IMR-90 (cell line): ENCODE measurements around the gene SLC44A1. TPM values are rescaled to one million over a fixed set of nuclear protein-coding genes. Genes with fewer than 3 reads are reported as not detected.

ENCODE experiments used
- ATAC-seq: fragments of 200-7000 bp; cut with Tn5 transposase; 2 replicates; pipeline ENCODE4 v1.9.1; 2020; ENCODE audit warnings: low read depth, mild to moderate bottlenecking, moderate library complexity
- BruUV-seq: library from RNA; stranded (reverse); fragments of 400-500 nt; replicated peaks from 2 replicates; lab custom pipeline; 2021; lab: Mats Ljungman, UMichigan
- CTCF ChIA-PET: fragments of 300-600 bp; formaldehyde crosslinking; extraction: SDS; loops from one replicate; lab custom pipeline; 2021; ENCODE audit warnings: antibody characterized with exemption; lab: Yijun Ruan, JAX
- POLR2A ChIA-PET: fragments of 300-600 bp; sonication (Branson Sonifier 250); formaldehyde crosslinking; loops from one replicate; lab custom pipeline; 2022; ENCODE audit warnings: antibody characterized with exemption; ENCODE audit not compliant: unreplicated experiment; lab: Charles Lee
- DNase-seq: peaks from one replicate; pipeline ENCODE4 v3.0.0; 2013
- H2AFZ ChIP-seq: replicated peaks from 2 replicates; pipeline ENCODE3; 2013; ENCODE audit warnings: low read length, mild to moderate bottlenecking; ENCODE audit not compliant: poor library complexity
- H2AK5ac ChIP-seq: 2 replicates; pipeline ENCODE4 v1.6.1; 2013; ENCODE audit warnings: low read depth, low read length, inconsistent platforms
- H2AK9ac ChIP-seq: replicated peaks from 2 replicates; pipeline ENCODE3; 2013; ENCODE audit warnings: mild to moderate bottlenecking, low read depth, low read length, moderate library complexity; ENCODE audit not compliant: poor library complexity
- H2BK120ac ChIP-seq: 2 replicates; pipeline ENCODE4 v1.6.1; 2013; ENCODE audit warnings: low read depth, low read length, inconsistent platforms
- H2BK15ac ChIP-seq: 3 replicates; pipeline ENCODE4 v1.6.1; 2013; ENCODE audit warnings: low read depth, low read length, inconsistent platforms
- H2BK20ac ChIP-seq: 2 replicates; pipeline ENCODE4 v1.6.1; 2013; ENCODE audit warnings: low read depth, mild to moderate bottlenecking, inconsistent platforms, low read length, moderate library complexity
- H2BK5ac ChIP-seq: 2 replicates; pipeline ENCODE4 v1.6.1; 2013; ENCODE audit warnings: mild to moderate bottlenecking, low read depth, low read length, inconsistent platforms; ENCODE audit not compliant: poor library complexity, severe bottlenecking
- H3K14ac ChIP-seq: replicated peaks from 2 replicates; pipeline ENCODE4 v1.6.1; 2013; ENCODE audit warnings: low read depth, low read length, inconsistent platforms
- H3K18ac ChIP-seq: 2 replicates; pipeline ENCODE4 v1.6.1; 2013; ENCODE audit warnings: low read depth, low read length, control low read depth
- H3K23ac ChIP-seq: 2 replicates; pipeline ENCODE4 v1.6.1; 2013; ENCODE audit warnings: low read depth, low read length, inconsistent platforms
- H3K27ac ChIP-seq: 2 replicates; pipeline ENCODE4 v1.5.1; 2013; ENCODE audit warnings: mild to moderate bottlenecking, control low read depth, low read length; ENCODE audit not compliant: insufficient read depth
- H3K27me3 ChIP-seq: 2 replicates; pipeline ENCODE4 v1.6.1; 2013; ENCODE audit warnings: low read length; ENCODE audit not compliant: control insufficient read depth, insufficient read depth
- H3K36me3 ChIP-seq: 2 replicates; pipeline ENCODE4 v1.6.1; 2013; ENCODE audit warnings: low read length, mixed read lengths; ENCODE audit not compliant: control insufficient read depth, insufficient read depth
- H3K4ac ChIP-seq: 2 replicates; pipeline ENCODE4 v1.6.1; 2013; ENCODE audit warnings: low read depth, low read length, inconsistent platforms
- H3K4me1 ChIP-seq: 2 replicates; pipeline ENCODE4 v1.6.1; 2013; ENCODE audit warnings: low read length, mixed read lengths; ENCODE audit not compliant: control insufficient read depth, insufficient read depth
- H3K4me2 ChIP-seq: 2 replicates; pipeline ENCODE4 v1.6.1; 2013; ENCODE audit warnings: low read depth, mild to moderate bottlenecking, control low read depth, low read length, moderate library complexity
- H3K4me3 ChIP-seq: 2 replicates; pipeline ENCODE4 v1.5.1; 2013; ENCODE audit warnings: low read depth, mild to moderate bottlenecking, control low read depth, low read length, moderate library complexity; ENCODE audit not compliant: insufficient read depth
- H3K56ac ChIP-seq: 2 replicates; pipeline ENCODE4 v1.6.1; 2013; ENCODE audit warnings: low read length, inconsistent platforms; ENCODE audit not compliant: insufficient read depth; ENCODE audit errors: extremely low read depth
- H3K79me1 ChIP-seq, 2 experiments: 2 replicates each; pipeline ENCODE4 v1.6.1; 2013; ENCODE audit warnings: low read length in 2 of 2, inconsistent platforms in 1 of 2, low read depth in 1 of 2
- H3K9ac ChIP-seq: 2 replicates; pipeline ENCODE4 v1.6.1; 2013; ENCODE audit warnings: low read depth, low read length, control low read depth
- H3K9me1 ChIP-seq: 2 replicates; pipeline ENCODE4 v1.6.1; 2013; ENCODE audit warnings: low read length, inconsistent platforms; ENCODE audit not compliant: insufficient read depth
- H3K9me3 ChIP-seq: 2 replicates; pipeline ENCODE4 v1.6.1; 2013; ENCODE audit warnings: low read length; ENCODE audit not compliant: control insufficient read depth, insufficient read depth
- H4K20me1 ChIP-seq: 2 replicates; pipeline ENCODE4 v1.6.1; 2013; ENCODE audit warnings: low read length, inconsistent platforms; ENCODE audit not compliant: insufficient read depth
- H4K5ac ChIP-seq: 2 replicates; pipeline ENCODE4 v1.6.1; 2013; ENCODE audit warnings: mild to moderate bottlenecking, low read depth, low read length, control low read depth
- H4K8ac ChIP-seq, 2 experiments: 2 replicates each; pipeline ENCODE4 v1.6.1; 2013; ENCODE audit warnings: low read depth in 2 of 2, low read length in 2 of 2, control low read depth in 1 of 2, inconsistent platforms in 1 of 2
- H4K91ac ChIP-seq: 2 replicates; pipeline ENCODE4 v1.6.1; 2013; ENCODE audit warnings: low read depth, low read length, inconsistent platforms; ENCODE audit not compliant: insufficient read depth
- BHLHE40 ChIP-seq: fragments of 150-350 bp; IDR thresholded peaks from 2 replicates; pipeline ENCODE4 v1.6.1; 2016; ENCODE audit warnings: mild to moderate bottlenecking, low read depth, low read length
- CEBPB ChIP-seq: IDR thresholded peaks from 2 replicates; pipeline ENCODE4 v1.6.1; 2012; ENCODE audit warnings: low read depth, low read length, improper control_type of control experiment
- CHD1 ChIP-seq: IDR thresholded peaks from 2 replicates; pipeline ENCODE4 v1.6.1; 2012; ENCODE audit warnings: low read depth, low read length, improper control_type of control experiment
- FOS ChIP-seq: fragments of 150-350 bp; IDR thresholded peaks from 2 replicates; pipeline ENCODE4 v1.6.1; 2016; ENCODE audit warnings: low read depth, low read length
- MAFK ChIP-seq: IDR thresholded peaks from 2 replicates; pipeline ENCODE4 v1.6.1; 2012; ENCODE audit warnings: low read depth, low read length, improper control_type of control experiment
- MAZ ChIP-seq: IDR thresholded peaks from 2 replicates; pipeline ENCODE4 v1.6.1; 2012; ENCODE audit warnings: low read depth, mild to moderate bottlenecking, low read length, improper control_type of control experiment, moderate library complexity, borderline replicate concordance
- MXI1 ChIP-seq: IDR thresholded peaks from 2 replicates; pipeline ENCODE4 v1.6.1; 2012; ENCODE audit warnings: low read depth, mild to moderate bottlenecking, low read length, moderate library complexity, borderline replicate concordance
- NFE2L2 ChIP-seq: fragments of 150-350 bp; IDR thresholded peaks from 2 replicates; pipeline ENCODE4 v1.6.1; 2016; ENCODE audit warnings: low read depth, mild to moderate bottlenecking, low read length
- POLR2A ChIP-seq: IDR thresholded peaks from 2 replicates; pipeline ENCODE4 v1.6.1; 2012; ENCODE audit warnings: mild to moderate bottlenecking, low read depth, low read length
- RAD21 ChIP-seq: IDR thresholded peaks from 2 replicates; pipeline ENCODE4 v1.6.1; 2012; ENCODE audit warnings: low read length, improper control_type of control experiment
- RCOR1 ChIP-seq: IDR thresholded peaks from 2 replicates; pipeline ENCODE4 v1.6.1; 2012; ENCODE audit warnings: mild to moderate bottlenecking, low read length, improper control_type of control experiment; ENCODE audit not compliant: insufficient replicate concordance
- RFX5 ChIP-seq: IDR thresholded peaks from 2 replicates; pipeline ENCODE4 v1.8.0; 2012; ENCODE audit warnings: low read depth, mild to moderate bottlenecking, low read length, moderate library complexity
- SMC3 ChIP-seq: fragments of 150-350 bp; IDR thresholded peaks from 2 replicates; pipeline ENCODE4 v1.6.1; 2016; ENCODE audit warnings: low read depth, mild to moderate bottlenecking, antibody characterized with exemption, low read length, moderate library complexity
- WGBS, 2 experiments: methylation state at CpG; one replicate each; pipeline versions ENCODE4 v1.1.5 to v1.1.7; 2013; ENCODE audit warnings: missing lambda C conversion rate in 2 of 2; ENCODE audit not compliant: insufficient read length in 1 of 2; ENCODE audit errors: extremely low coverage in 2 of 2; 5-methylcytosine and 5-hydroxymethylcytosine counted together
- dilution Hi-C: fragments of 300-500 bp; cut with HindIII; formaldehyde crosslinking; loops from one replicate; pipeline ENCODE4 v1.14.3; 2018; ENCODE audit warnings: low sequenced_read_pairs; ENCODE audit not compliant: unreplicated experiment
- in situ Hi-C: fragments of 300-500 bp; cut with MboI; formaldehyde crosslinking; loops from 3 replicates; pipeline ENCODE4 v1.14.3; 2019; ENCODE audit warnings: low sequenced_read_pairs, inconsistent platforms, mixed read lengths
- intact Hi-C: fragments of 100-400 bp; cut with micrococcal nuclease; formaldehyde crosslinking; loops from 2 replicates; pipeline ENCODE4 v1.10.0; 2022
- polyA plus RNA-seq, 3 experiments: library from polyadenylated mRNA; depleted of rRNA; stranded (reverse); fragments of >200 nt; gene quantifications; 2 replicates each; pipeline ENCODE4 v1.2.3, GENCODE V29; 2012; ENCODE audit warnings: low replicate concordance in 1 of 3
- total RNA-seq: library from RNA; depleted of rRNA; stranded (reverse); fragments of >200 nt; gene quantifications from 2 replicates; pipeline ENCODE4 v1.2.3, GENCODE V29; 2012
- TF ChIP-seq, protein P1 (sequence below): fragments of 150-350 bp; IDR thresholded peaks from 2 replicates; pipeline ENCODE4 v1.6.1; 2017; ENCODE audit warnings: mild to moderate bottlenecking, antibody characterized with exemption, low read length, low read depth
- TF ChIP-seq, protein P2 (sequence below): conservative IDR thresholded peaks from 2 replicates; pipeline ENCODE4 v1.5.1; 2012; ENCODE audit warnings: mild to moderate bottlenecking, low read depth, low read length, improper control_type of control experiment
- TF ChIP-seq, protein P3 (sequence below): fragments of 150-350 bp; IDR thresholded peaks from 2 replicates; pipeline ENCODE4 v1.6.1; 2016; ENCODE audit warnings: low read depth, mild to moderate bottlenecking, low read length, moderate library complexity, borderline replicate concordance

The SLC44A1 gene
- total and polyA plus RNA-seq, 2 of the 4 experiments (the other 2 are of a cell fraction), result 5.2 to 21.7 TPM

DNA sequence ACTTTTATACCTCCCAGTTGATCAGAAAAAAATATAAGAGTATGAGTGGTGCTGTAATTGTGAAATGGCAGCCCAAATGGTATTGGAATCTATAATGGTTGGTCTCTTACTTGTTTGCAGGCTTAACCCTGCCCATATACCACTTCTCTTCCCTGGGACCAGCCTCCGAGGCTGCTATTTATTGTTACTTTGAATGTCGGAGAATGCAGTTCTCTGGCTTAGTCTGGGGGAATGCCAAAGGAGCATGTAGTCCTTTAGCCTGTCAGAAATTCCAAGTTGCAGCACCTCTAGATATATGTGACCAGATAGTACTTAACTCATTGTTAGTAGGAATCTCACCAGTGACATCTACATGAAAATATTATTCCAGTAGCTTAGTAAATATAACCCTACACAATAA lies 47.5 kb downstream of the SLC44A1 start:
- Histone ChIP-seq H3K18ac (no peak overlapping the region), H3K4ac (no peak overlapping the region), H3K23ac (no peak overlapping the region), H2AK5ac (no peak overlapping the region), H2BK20ac (no peak overlapping the region), H3K4me2 (no peak overlapping the region), H4K91ac (no peak overlapping the region), H3K36me3 (no peaks in the 10 kb centered on the region), H3K14ac (peak overlapping the region; percentile 51; the same call in 1 of the 2 replicates), H4K5ac (no peak overlapping the region), H3K79me1 (peaks cover 8% of the 10 kb centered on the region in 2 experiments; a peak in 3 of 4 replicates), H3K27ac (no peak overlapping the region), H2BK15ac (no peak overlapping the region), H2AFZ (no peak overlapping the region), H2AK9ac (no peak overlapping the region), H3K56ac (no peak overlapping the region), H3K4me1 (peaks cover 7% of the 10 kb centered on the region), H4K20me1 (no peaks in the 10 kb centered on the region; the same call in 1 of the 2 replicates), H3K9me1 (no peaks in the 10 kb centered on the region), H3K9ac (no peak overlapping the region), H3K9me3 (no peaks in the 10 kb centered on the region), H3K4me3 (no peak overlapping the region), H4K8ac (no peak overlapping the region), H2BK120ac (no peak overlapping the region), H3K27me3 (no peaks in the 10 kb centered on the region), H2BK5ac (no peak overlapping the region)
- ATAC-seq, result no peak
- no peak for TF ChIP-seq MAZ
- no peak for TF ChIP-seq SMC3
- TF ChIP-seq BHLHE40, result no peak
- TF ChIP-seq POLR2A, result no peak
- TF ChIP-seq, protein P1, sequence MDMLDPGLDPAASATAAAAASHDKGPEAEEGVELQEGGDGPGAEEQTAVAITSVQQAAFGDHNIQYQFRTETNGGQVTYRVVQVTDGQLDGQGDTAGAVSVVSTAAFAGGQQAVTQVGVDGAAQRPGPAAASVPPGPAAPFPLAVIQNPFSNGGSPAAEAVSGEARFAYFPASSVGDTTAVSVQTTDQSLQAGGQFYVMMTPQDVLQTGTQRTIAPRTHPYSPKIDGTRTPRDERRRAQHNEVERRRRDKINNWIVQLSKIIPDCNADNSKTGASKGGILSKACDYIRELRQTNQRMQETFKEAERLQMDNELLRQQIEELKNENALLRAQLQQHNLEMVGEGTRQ, result no peak
- TF ChIP-seq RFX5, result no peak
- TF ChIP-seq RCOR1, result no peak
- no peak for TF ChIP-seq CEBPB
- TF ChIP-seq NFE2L2, result no peak
- no peak for TF ChIP-seq MXI1
- TF ChIP-seq CHD1, result no peak
- TF ChIP-seq FOS, result no peak
- TF ChIP-seq RAD21, result no peak
- TF ChIP-seq, protein P2, sequence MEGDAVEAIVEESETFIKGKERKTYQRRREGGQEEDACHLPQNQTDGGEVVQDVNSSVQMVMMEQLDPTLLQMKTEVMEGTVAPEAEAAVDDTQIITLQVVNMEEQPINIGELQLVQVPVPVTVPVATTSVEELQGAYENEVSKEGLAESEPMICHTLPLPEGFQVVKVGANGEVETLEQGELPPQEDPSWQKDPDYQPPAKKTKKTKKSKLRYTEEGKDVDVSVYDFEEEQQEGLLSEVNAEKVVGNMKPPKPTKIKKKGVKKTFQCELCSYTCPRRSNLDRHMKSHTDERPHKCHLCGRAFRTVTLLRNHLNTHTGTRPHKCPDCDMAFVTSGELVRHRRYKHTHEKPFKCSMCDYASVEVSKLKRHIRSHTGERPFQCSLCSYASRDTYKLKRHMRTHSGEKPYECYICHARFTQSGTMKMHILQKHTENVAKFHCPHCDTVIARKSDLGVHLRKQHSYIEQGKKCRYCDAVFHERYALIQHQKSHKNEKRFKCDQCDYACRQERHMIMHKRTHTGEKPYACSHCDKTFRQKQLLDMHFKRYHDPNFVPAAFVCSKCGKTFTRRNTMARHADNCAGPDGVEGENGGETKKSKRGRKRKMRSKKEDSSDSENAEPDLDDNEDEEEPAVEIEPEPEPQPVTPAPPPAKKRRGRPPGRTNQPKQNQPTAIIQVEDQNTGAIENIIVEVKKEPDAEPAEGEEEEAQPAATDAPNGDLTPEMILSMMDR, result no peak
- no peak for TF ChIP-seq MAFK
- TF ChIP-seq, protein P3, sequence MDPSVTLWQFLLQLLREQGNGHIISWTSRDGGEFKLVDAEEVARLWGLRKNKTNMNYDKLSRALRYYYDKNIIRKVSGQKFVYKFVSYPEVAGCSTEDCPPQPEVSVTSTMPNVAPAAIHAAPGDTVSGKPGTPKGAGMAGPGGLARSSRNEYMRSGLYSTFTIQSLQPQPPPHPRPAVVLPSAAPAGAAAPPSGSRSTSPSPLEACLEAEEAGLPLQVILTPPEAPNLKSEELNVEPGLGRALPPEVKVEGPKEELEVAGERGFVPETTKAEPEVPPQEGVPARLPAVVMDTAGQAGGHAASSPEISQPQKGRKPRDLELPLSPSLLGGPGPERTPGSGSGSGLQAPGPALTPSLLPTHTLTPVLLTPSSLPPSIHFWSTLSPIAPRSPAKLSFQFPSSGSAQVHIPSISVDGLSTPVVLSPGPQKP, result no peak
- DNase-seq, result no peak
- ChIA-PET POLR2A (no interaction called here), CTCF (interaction anchor here (1.7 kb wide), 1 partner anchor 10 kb away, joined by 4 read pairs; no protein-coding TSS in a partner anchor)
- no TSS peak for BruUV-seq
- WGBS, 2 experiments, result no CpG with 5 or more reads among the region's 2 CpGs
- intact Hi-C loops, result no loop called here
- in situ Hi-C loops, result no loop called here
- dilution Hi-C loops, result no loop called here
